Measurements from ENCODE around the gene RIPOR3. TPM values are rescaled to one million over a fixed set of nuclear protein-coding genes. Genes with fewer than 3 reads are reported as not detected.
"Not testable (repeated sequence)": the region's sequence is repeated elsewhere in the genome, so short reads cannot be mapped to it uniquely, and the experiment has no call there.

The RIPOR3 gene
- polyA plus RNA-seq, 2 of the 4 experiments (the other 2 are of a cell fraction): 0.03 to 0.06 TPM

DNA sequence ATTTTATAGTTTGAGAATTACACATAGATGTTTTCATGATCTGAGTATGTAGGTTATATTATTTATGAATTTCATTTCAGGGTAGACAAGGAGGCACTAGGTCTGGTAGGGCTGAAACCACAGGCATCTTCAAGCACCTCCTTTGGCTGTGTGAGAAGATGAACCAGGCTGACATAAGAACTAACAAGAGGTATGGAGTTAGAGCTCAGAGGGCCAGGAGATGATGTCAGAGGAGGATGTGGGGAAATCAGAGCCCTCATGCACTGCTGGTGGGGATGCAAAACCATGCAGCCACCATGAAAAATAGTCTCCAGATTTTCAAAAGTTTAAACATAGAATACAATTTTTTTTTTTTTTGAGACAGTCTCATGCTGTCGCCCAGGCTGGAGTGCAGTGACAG, 13.6 kb upstream of the RIPOR3 start:
- ATAC-seq (no peak), DNase-seq (ENCODE audit: low read depth in 1 of 2, low spot score in 1 of 2) (no peak), FAIRE-seq (no peak)
- TF ChIP-seq HOXA7 (CRISPR knock-in tag; IDR thresholded peaks at IDR 0.05) (no peak), GATA3 (IDR thresholded peaks at IDR 0.05; ENCODE audit: borderline replicate concordance) (no peak), NR3C1 (IDR thresholded peaks at IDR 0.05) (no peak), CBX2 (IDR thresholded peaks at IDR 0.05; ENCODE audit: borderline replicate concordance, low read depth) (no peak), SMC3 (IDR thresholded peaks at IDR 0.05) (no peak), MYC (IDR thresholded peaks at IDR 0.05; ENCODE audit: borderline replicate concordance, low read length) (no peak), TP53 (CRISPR knock-in tag; IDR thresholded peaks at IDR 0.05) (no peak), KDM5A (IDR thresholded peaks at IDR 0.05) (no peak), MAFK (IDR thresholded peaks at IDR 0.05; ENCODE audit: partially characterized antibody) (no peak), CBX8 (IDR thresholded peaks at IDR 0.05) (no peak), EP300 (IDR thresholded peaks at IDR 0.05) (no peak)
- TF ChIP-seq, protein P1, sequence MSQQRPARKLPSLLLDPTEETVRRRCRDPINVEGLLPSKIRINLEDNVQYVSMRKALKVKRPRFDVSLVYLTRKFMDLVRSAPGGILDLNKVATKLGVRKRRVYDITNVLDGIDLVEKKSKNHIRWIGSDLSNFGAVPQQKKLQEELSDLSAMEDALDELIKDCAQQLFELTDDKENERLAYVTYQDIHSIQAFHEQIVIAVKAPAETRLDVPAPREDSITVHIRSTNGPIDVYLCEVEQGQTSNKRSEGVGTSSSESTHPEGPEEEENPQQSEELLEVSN (IDR thresholded peaks at IDR 0.05; ENCODE audit: borderline replicate concordance, low read depth): no peak
- TF ChIP-seq, protein P2, sequence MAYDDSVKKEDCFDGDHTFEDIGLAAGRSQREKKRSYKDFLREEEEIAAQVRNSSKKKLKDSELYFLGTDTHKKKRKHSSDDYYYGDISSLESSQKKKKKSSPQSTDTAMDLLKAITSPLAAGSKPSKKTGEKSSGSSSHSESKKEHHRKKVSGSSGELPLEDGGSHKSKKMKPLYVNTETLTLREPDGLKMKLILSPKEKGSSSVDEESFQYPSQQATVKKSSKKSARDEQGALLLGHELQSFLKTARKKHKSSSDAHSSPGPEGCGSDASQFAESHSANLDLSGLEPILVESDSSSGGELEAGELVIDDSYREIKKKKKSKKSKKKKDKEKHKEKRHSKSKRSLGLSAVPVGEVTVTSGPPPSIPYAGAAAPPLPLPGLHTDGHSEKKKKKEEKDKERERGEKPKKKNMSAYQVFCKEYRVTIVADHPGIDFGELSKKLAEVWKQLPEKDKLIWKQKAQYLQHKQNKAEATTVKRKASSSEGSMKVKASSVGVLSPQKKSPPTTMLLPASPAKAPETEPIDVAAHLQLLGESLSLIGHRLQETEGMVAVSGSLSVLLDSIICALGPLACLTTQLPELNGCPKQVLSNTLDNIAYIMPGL (CRISPR knock-in tag; IDR thresholded peaks at IDR 0.05; ENCODE audit: borderline replicate concordance): no peak
- TF ChIP-seq, protein P3, sequence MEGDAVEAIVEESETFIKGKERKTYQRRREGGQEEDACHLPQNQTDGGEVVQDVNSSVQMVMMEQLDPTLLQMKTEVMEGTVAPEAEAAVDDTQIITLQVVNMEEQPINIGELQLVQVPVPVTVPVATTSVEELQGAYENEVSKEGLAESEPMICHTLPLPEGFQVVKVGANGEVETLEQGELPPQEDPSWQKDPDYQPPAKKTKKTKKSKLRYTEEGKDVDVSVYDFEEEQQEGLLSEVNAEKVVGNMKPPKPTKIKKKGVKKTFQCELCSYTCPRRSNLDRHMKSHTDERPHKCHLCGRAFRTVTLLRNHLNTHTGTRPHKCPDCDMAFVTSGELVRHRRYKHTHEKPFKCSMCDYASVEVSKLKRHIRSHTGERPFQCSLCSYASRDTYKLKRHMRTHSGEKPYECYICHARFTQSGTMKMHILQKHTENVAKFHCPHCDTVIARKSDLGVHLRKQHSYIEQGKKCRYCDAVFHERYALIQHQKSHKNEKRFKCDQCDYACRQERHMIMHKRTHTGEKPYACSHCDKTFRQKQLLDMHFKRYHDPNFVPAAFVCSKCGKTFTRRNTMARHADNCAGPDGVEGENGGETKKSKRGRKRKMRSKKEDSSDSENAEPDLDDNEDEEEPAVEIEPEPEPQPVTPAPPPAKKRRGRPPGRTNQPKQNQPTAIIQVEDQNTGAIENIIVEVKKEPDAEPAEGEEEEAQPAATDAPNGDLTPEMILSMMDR (IDR thresholded peaks at IDR 0.05): no peak
- Histone ChIP-seq H3K9me3 (no peaks in the 10 kb centered on the region), H3K4me2 (no peak overlapping the region), H3K27ac (no peak overlapping the region), H3K4me1 (peaks cover 13% of the 10 kb centered on the region), H3K4me3 (no peak overlapping the region)
- POLR2A ChIA-PET: no interaction called here
- CTCF ChIA-PET: interaction anchor here (1.4 to 2.0 kb wide), 3 partner anchors 9 to 42 kb away, joined by 4 to 7 read pairs (median 5); no protein-coding TSS in a partner anchor
- WGBS (ENCODE audit: missing lambda C conversion rate): 89% methylated on average over 1 of the region's 1 CpG

DNA sequence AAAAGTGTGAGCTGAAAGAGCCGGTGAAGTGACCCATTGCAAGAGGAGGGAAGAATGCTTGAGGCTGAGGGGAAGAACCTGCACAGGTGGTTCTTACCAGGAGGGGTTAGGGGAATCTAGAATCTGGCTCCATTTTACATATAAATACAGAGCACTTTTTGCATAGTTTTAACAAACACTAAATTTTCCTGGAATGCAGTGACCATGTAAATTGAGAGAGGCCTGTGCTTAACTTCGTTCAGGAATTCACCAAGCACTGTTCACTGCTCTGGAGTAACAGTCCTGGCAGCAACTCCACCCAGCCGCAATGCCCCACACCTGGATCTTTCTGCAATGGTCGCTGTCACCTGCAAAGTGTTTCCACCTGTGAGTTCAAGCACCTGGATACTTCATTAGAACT, 13.2 kb upstream of the RIPOR3 start:
- Histone ChIP-seq H3K4me1 (peaks cover 13% of the 10 kb centered on the region), H3K4me3 (no peak overlapping the region), H3K27ac (no peak overlapping the region), H3K9me3 (no peaks in the 10 kb centered on the region), H3K4me2 (no peak overlapping the region)
- TF ChIP-seq ZC3H11A (IDR thresholded peaks at IDR 0.05) (no peak), CHD2 (IDR thresholded peaks at IDR 0.05; ENCODE audit: low read length, partially characterized antibody) (no peak), POLR2A (IDR thresholded peaks at IDR 0.05; ENCODE audit: low read length) (no peak)
- TF ChIP-seq, protein P4, sequence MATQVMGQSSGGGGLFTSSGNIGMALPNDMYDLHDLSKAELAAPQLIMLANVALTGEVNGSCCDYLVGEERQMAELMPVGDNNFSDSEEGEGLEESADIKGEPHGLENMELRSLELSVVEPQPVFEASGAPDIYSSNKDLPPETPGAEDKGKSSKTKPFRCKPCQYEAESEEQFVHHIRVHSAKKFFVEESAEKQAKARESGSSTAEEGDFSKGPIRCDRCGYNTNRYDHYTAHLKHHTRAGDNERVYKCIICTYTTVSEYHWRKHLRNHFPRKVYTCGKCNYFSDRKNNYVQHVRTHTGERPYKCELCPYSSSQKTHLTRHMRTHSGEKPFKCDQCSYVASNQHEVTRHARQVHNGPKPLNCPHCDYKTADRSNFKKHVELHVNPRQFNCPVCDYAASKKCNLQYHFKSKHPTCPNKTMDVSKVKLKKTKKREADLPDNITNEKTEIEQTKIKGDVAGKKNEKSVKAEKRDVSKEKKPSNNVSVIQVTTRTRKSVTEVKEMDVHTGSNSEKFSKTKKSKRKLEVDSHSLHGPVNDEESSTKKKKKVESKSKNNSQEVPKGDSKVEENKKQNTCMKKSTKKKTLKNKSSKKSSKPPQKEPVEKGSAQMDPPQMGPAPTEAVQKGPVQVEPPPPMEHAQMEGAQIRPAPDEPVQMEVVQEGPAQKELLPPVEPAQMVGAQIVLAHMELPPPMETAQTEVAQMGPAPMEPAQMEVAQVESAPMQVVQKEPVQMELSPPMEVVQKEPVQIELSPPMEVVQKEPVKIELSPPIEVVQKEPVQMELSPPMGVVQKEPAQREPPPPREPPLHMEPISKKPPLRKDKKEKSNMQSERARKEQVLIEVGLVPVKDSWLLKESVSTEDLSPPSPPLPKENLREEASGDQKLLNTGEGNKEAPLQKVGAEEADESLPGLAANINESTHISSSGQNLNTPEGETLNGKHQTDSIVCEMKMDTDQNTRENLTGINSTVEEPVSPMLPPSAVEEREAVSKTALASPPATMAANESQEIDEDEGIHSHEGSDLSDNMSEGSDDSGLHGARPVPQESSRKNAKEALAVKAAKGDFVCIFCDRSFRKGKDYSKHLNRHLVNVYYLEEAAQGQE (IDR thresholded peaks at IDR 0.05): no peak
- 86% methylated on average over 4 of the region's 4 CpGs for WGBS (ENCODE audit: missing lambda C conversion rate)
- ChIA-PET CTCF (interaction anchor here (1.5 to 2.3 kb wide), 3 partner anchors 9 to 14 kb away, joined by 4 to 7 read pairs (median 6); no protein-coding TSS in a partner anchor), POLR2A (no interaction called here)
- DNase-seq (ENCODE audit: low read depth in 1 of 2, low spot score in 1 of 2) (no peak), ATAC-seq (no peak), FAIRE-seq (no peak)

DNA sequence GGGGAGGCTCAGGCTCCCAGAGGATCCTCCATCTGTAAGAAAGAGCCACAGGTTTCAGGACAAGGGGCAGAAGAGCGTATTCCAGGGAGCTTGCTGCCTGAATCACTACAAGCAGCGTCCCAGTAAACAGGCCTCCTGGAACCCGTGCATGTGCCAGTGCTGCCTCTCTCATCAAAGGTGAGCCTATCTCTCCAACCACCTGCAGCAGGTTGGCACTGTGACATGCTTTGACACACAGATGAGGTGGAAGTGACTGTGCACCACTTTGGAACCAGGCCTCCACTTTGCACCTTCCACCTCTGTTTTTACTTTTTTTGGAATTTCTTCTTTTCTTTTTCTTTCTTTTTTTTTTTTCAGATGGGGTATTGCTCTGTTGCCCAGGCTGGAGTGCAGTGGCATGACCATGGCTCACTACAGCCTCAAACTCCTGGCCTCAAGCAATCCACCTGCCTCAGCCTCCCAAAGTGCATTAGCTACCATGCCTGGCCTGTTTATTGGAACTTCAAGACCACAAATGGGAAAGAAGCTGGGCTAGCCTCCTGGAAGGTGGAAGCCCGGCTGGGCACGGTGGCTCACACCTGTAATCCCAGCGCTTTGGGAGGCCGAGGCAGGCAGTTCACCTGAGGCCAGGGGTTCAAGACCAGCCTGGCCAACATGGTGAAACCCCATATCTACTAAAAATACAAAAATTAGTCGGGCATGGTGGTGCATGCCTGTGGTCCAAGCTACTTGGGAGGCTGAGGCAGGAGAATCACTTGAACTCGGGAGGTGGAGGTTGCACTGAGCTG, 12.5 kb upstream of the RIPOR3 start:
- DNase-seq (ENCODE audit: low read depth in 1 of 2, low spot score in 1 of 2); H3K4me2 ChIP-seq; H3K9me3 ChIP-seq; H3K27ac ChIP-seq; ATAC-seq; H3K4me3 ChIP-seq; POLR2A ChIA-PET; FAIRE-seq: not testable (repeated sequence)
- peaks cover 13% of the 10 kb centered on the region for H3K4me1 ChIP-seq
- WGBS (ENCODE audit: missing lambda C conversion rate): 85% methylated on average over 9 of the region's 9 CpGs
- CTCF ChIA-PET: interaction anchor here (0.6 to 2.3 kb wide), 4 partner anchors 8 to 37 kb away, joined by 3 to 7 read pairs (median 5); no protein-coding TSS in a partner anchor
